ENCODE results near the gene CLDN3. TPM values are rescaled to one million over a fixed set of nuclear protein-coding genes. Genes with fewer than 3 reads are reported as not detected.

Gene CLDN3
- total and polyA plus RNA-seq, 2 of the 4 experiments (the other 2 are of a cell fraction) = 0.12 to 0.18 TPM

GRCh38 chr7:73742753-73743641, 27.1 kb downstream of the CLDN3 start:
- no peak overlapping the region for H3K4me2 ChIP-seq (ENCODE audit: low read depth, low read length)
- H2AFZ ChIP-seq (replicated peaks; ENCODE audit: low read length, poor library complexity) = peak overlapping the region; percentile 52
- BruUV-seq (replicated peaks) = no TSS peak
- H3K36me3 ChIP-seq (ENCODE audit: control insufficient read depth, insufficient read depth, low read length) = no peaks in the 10 kb centered on the region
- DNase-seq (no peak), ATAC-seq (ENCODE audit: low read depth) (no peak)
- peaks cover 3% of the 10 kb centered on the region for H3K4me1 ChIP-seq (ENCODE audit: control insufficient read depth, insufficient read depth, low read length)
- H3K9me1 ChIP-seq (ENCODE audit: insufficient read depth, low read length) = no peaks in the 10 kb centered on the region
- no peak overlapping the region for H2BK15ac ChIP-seq (ENCODE audit: low read depth, low read length)
- no peaks in the 10 kb centered on the region for H3K9me3 ChIP-seq (ENCODE audit: control insufficient read depth, insufficient read depth, low read length)
- peaks cover 0 to 6% of the 10 kb centered on the region in 2 experiments; a peak in 2 of 4 replicates for H3K79me1 ChIP-seq (ENCODE audit: low read depth in 1 of 2, low read length in 2 of 2)
- H2BK20ac ChIP-seq (ENCODE audit: low read depth, low read length) = no peak overlapping the region
- no peak overlapping the region for H4K8ac ChIP-seq (ENCODE audit: low read depth in 2 of 2, low read length in 2 of 2)
- 31% methylated on average over 9 of the region's 35 CpGs; no CpG with 5 or more reads in 1 of the 2 experiments for WGBS, 2 experiments (ENCODE audit: extremely low coverage in 2 of 2, insufficient read length in 1 of 2)
- CTCF ChIA-PET = no interaction called here
- H3K18ac ChIP-seq (ENCODE audit: low read depth, low read length) = no peak overlapping the region
- POLR2A ChIA-PET (ENCODE audit: unreplicated experiment) = no interaction called here
- no peak overlapping the region for H3K4me3 ChIP-seq (ENCODE audit: insufficient read depth, low read depth, low read length)
- no peak overlapping the region for H2AK5ac ChIP-seq (ENCODE audit: low read depth, low read length)
- no peaks in the 10 kb centered on the region; the same call in 1 of the 2 replicates for H4K20me1 ChIP-seq (ENCODE audit: insufficient read depth, low read length)
- H2BK120ac ChIP-seq (ENCODE audit: low read depth, low read length) = no peak overlapping the region
- TF ChIP-seq ELK1 (IDR thresholded peaks at IDR 0.05; ENCODE audit: borderline replicate concordance, low read depth, low read length) (no peak), CTCF (conservative IDR thresholded peaks at IDR 0.05; ENCODE audit: low read depth, low read length) (no peak), MXI1 (IDR thresholded peaks at IDR 0.05; ENCODE audit: borderline replicate concordance, low read depth, low read length) (no peak)
- no peaks in the 10 kb centered on the region for H3K27me3 ChIP-seq (ENCODE audit: control insufficient read depth, insufficient read depth, low read length)
- no peak overlapping the region for H3K27ac ChIP-seq (ENCODE audit: insufficient read depth, low read length)
- no peak overlapping the region for H4K5ac ChIP-seq (ENCODE audit: low read depth, low read length)
- no peak overlapping the region for H3K56ac ChIP-seq (ENCODE audit: extremely low read depth, insufficient read depth, low read length)
- no peak overlapping the region for H3K23ac ChIP-seq (ENCODE audit: low read depth, low read length)
- H2BK5ac ChIP-seq (ENCODE audit: low read depth, low read length, poor library complexity, severe bottlenecking) = no peak overlapping the region
- H3K4ac ChIP-seq (ENCODE audit: low read depth, low read length) = no peak overlapping the region
- H4K91ac ChIP-seq (ENCODE audit: insufficient read depth, low read depth, low read length) = no peak overlapping the region
- dilution Hi-C loops (cut with HindIII; ENCODE audit: low sequenced_read_pairs, unreplicated experiment) = no loop called here
- intact Hi-C loops (cut with micrococcal nuclease) = loop anchor here (10.0 kb wide), 1 partner anchor 52 kb away; no protein-coding TSS in a partner anchor
- peak overlapping the region; percentile 81 for H2AK9ac ChIP-seq (replicated peaks; ENCODE audit: low read depth, low read length, poor library complexity)
- H3K9ac ChIP-seq (ENCODE audit: low read depth, low read length) = no peak overlapping the region
- in situ Hi-C loops (cut with MboI; ENCODE audit: low sequenced_read_pairs) = no loop called here
- H3K14ac ChIP-seq (replicated peaks; ENCODE audit: low read depth, low read length) = no peak overlapping the region
